ENCODE results near the gene ETV3L.

- TF ChIP-seq CTCF (IDR thresholded peaks at IDR 0.05) (no peak), POLR2A (IDR thresholded peaks at IDR 0.05) (no peak)
These were observed 8.8 kb downstream of the ETV3L start for GRCh38 chr1:157090771-157091170.

All from heart left ventricle (tissue), 13 donors.